HL-60 (cell line): ENCODE results near the gene MIS18A.

Source experiments
- DNase-seq, 2 experiments: peaks; one replicate each; pipeline ENCODE4 v3.0.0-alpha.2; 2010 to 2020; ENCODE audit warnings: low read depth in 1 of 2, low spot score in 1 of 2
- H3K27ac ChIP-seq: fragments of 250-450 bp; sonication (Bioruptor Pico); replicated peaks from 2 replicates; pipeline ENCODE4 v1.5.1; 2020; ENCODE audit warnings: mild to moderate bottlenecking, moderate library complexity
- H3K27me3 ChIP-seq: fragments of 250-450 bp; sonication (Bioruptor Pico); 2 replicates; pipeline ENCODE4 v1.5.1; 2021; ENCODE audit warnings: mild to moderate bottlenecking, moderate library complexity; ENCODE audit not compliant: insufficient read depth, poor library complexity, severe bottlenecking
- H3K4me3 ChIP-seq: replicated peaks from 2 replicates; pipeline ENCODE4 v1.5.1; 2011; ENCODE audit warnings: mild to moderate bottlenecking, control low read depth, low read length; ENCODE audit not compliant: insufficient read depth
- CTCF ChIP-seq: IDR thresholded peaks from one replicate; pipeline ENCODE4 v1.5.1; 2011; ENCODE audit warnings: low read length, control low read depth, inconsistent platforms; ENCODE audit not compliant: insufficient read depth
- GABPA ChIP-seq: IDR thresholded peaks from 2 replicates; pipeline ENCODE4 v1.6.1; 2012; ENCODE audit warnings: low read depth
- POLR2AphosphoS5 ChIP-seq: IDR thresholded peaks from 2 replicates; pipeline ENCODE4 v1.6.1; 2012; ENCODE audit warnings: low read depth
- REST ChIP-seq: IDR thresholded peaks from 2 replicates; pipeline ENCODE4 v1.6.1; 2012; ENCODE audit warnings: low read depth; ENCODE audit not compliant: insufficient replicate concordance
- SPI1 ChIP-seq: IDR thresholded peaks from 2 replicates; pipeline ENCODE4 v1.6.1; 2012; ENCODE audit warnings: low read depth, mild to moderate bottlenecking, borderline replicate concordance

The MIS18A gene

GRCh38 chr21:32237021-32237420, 41.8 kb downstream of the MIS18A start:
- no peak overlapping the region for H3K4me3 ChIP-seq
- no peak for TF ChIP-seq SPI1
- TF ChIP-seq CTCF: no peak
- no peak for TF ChIP-seq GABPA
- no peak for TF ChIP-seq REST
- no peak for TF ChIP-seq POLR2AphosphoS5
- DNase-seq: no peak
- H3K27ac ChIP-seq: no peak overlapping the region
- H3K27me3 ChIP-seq: no peaks in the 10 kb centered on the region

- no peak for DNase-seq
- Histone ChIP-seq H3K27me3 (no peaks in the 10 kb centered on the region), H3K27ac (no peak overlapping the region), H3K4me3 (no peak overlapping the region)
- no peak for TF ChIP-seq GABPA
- TF ChIP-seq POLR2AphosphoS5: no peak
- TF ChIP-seq SPI1: no peak
- no peak for TF ChIP-seq REST
- no peak for TF ChIP-seq CTCF
These were observed 45.0 kb downstream of the MIS18A start for GRCh38 chr21:32233722-32234301.

- H3K4me3 ChIP-seq: no peak overlapping the region
- no peak for DNase-seq
- no peak overlapping the region for H3K27ac ChIP-seq
- no peaks in the 10 kb centered on the region for H3K27me3 ChIP-seq
- TF ChIP-seq CTCF: no peak
- TF ChIP-seq REST: no peak
- TF ChIP-seq SPI1: no peak
- no peak for TF ChIP-seq POLR2AphosphoS5
- no peak for TF ChIP-seq GABPA
These were observed 45.7 kb downstream of the MIS18A start for GRCh38 chr21:32233055-32233546.
